ENCODE measurements around the gene SLC37A1.

SLC37A1 gene

DNA sequence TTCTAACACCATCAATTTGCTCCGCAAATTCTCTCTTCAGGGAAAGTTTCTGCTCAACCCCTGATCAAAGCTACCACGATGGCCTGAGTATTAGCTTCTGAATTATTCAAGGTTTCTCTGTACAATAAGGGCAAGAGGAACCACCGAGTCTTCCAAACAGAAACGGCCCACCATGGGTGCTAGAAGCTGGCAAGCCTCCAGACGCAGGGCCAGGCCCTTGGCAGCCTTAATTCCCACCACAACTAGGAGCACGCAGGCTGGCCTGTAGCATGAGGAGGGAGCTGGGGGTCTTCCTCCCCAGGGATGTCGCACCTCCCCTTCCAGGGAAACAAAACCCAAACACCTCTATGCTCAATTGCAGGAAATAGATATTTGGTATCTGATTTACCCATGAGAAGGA, 28.7 kb upstream of the SLC37A1 start:
- no peak for TF ChIP-seq CTCF (IDR thresholded peaks at IDR 0.05)

DNA sequence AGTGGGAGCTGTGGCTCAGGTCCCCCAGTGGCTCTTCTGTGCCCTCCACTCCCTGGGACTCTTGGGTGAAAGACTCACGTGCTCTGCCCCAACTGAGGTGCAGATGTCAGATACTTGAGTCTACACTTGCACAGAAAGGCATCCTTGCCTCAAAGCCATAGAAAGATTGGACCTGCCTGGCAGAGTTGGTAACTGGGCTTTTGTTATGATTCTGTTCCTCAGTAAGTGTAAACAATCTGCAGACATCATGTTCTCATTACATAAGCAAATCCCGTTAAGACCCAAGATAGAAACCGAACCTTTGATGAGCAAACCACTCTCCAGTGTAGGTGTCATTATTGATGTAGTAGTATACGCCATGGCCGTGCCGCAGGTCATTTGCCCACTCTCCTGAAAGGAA, 27.6 kb upstream of the SLC37A1 start:
- no peak for TF ChIP-seq CTCF (IDR thresholded peaks at IDR 0.05)

DNA sequence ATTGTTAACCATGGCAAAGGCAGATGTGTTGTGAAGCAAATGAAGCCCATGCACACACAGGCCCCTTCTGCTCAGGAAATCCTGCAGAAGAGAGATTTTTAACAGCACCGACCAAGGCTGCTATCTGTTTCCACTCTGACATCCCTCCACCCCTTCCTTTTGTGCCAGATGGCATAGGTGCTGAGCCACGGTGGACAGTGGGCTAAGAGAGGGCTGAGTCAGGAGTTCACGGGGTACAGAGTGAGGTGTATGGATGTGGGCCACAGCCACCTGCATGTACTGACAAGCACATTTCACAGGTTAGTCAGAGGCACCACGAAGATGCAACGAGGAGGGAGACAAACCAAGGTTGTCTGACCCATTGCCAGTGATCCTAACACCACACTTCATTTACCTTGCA, 27.1 kb upstream of the SLC37A1 start:
- no peak for TF ChIP-seq CTCF (IDR thresholded peaks at IDR 0.05)

GRCh38 chr21:42489006-42489563, 24.6 kb upstream of the SLC37A1 start:
- no peak for TF ChIP-seq CTCF (IDR thresholded peaks at IDR 0.05)

- TF ChIP-seq CTCF (IDR thresholded peaks at IDR 0.05) = no peak
Measured at GRCh38 chr21:42489991-42490390, 23.7 kb upstream of the SLC37A1 start.

- TF ChIP-seq CTCF (IDR thresholded peaks at IDR 0.05) = no peak
Measured at GRCh38 chr21:42490720-42491119, 22.9 kb upstream of the SLC37A1 start.

GRCh38 chr21:42491328-42491727, 22.3 kb upstream of the SLC37A1 start:
- TF ChIP-seq CTCF (IDR thresholded peaks at IDR 0.05) = no peak

- TF ChIP-seq CTCF (IDR thresholded peaks at IDR 0.05) = no peak
Measured at GRCh38 chr21:42492201-42492600, 21.5 kb upstream of the SLC37A1 start.
